GM19099 (cell line): Measurements from ENCODE around the gene LENG8.

Experiments
- POLR2A ChIP-seq: IDR thresholded peaks from 3 replicates; pipeline ENCODE4 v1.6.1; 2011; ENCODE audit warnings: low read depth; ENCODE audit not compliant: insufficient read length; ENCODE audit errors: extremely low read depth

The LENG8 gene

DNA sequence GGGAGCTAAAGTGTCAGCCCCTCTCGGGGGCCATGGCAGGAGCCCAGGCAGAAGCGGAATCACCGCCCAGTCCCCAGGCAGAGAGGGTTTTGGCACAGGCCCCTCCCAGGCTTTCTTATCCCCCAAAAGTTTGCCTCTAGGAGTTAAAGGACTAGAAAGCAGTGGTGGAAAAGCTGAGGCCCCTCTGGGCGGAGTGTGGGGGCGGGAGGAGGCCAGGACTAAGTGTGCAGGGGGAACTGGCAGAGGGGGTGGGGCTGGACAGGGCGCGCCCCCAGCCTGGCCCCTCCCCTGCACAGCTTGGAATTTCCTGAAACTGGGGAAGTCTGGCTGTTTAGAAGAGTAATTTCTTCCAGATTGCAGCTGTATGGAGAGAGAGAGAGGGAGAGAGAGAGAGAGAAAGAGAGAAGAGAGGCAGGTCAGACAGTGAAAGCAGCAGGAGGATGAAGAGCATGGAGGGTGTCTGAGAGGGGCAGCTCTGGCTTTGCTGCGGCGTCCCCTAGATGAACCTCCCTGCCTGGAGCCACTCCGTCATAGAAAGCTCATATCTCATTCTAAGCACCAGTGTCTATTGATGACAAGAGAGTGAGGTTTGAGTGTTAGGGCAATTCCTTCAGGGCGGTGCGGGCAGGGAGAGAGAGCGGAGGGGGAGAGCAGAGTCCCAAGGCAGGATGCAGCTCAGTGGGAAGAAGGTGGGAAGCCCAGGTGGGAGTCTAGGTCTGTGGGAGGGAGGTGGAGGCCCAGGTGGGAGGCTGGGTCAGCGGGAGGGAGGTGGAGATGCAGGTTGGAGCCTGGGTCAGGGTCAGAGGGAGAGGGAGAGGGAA is 24.3 kb downstream of the LENG8 start, which contains the start of gene CDC42EP5:
Gene CDC42EP5, minus strand, starts transcription at position 226 of the 821 bp plus-strand sequence. CDS start 7,749 bp downstream, outside the sequence.
- no peak for TF ChIP-seq POLR2A

DNA sequence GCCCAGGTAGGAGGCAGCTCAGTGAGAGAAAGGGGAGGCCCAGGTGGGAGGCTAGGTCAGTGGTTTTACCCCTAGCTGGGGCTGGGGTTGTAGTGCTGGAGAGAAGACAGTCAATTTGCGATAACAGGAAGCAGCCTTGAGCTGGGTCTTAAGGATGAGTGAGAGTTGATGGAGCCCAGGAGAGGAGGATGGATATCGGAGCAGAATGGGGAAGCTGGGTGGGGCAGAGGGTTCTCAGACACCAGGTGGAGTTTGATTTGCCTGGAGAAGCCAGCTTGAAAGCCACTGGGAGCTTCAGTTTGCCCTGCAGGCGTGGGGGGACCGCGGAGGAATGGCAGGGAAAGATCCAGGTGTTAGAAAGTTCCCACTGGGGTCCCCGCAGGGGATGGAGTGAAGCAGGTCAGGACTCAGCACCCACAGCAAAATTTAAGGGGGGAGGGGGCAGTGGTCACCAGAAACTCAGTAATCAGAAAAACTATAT is 24.9 kb downstream of the LENG8 start:
- no peak for TF ChIP-seq POLR2A

DNA sequence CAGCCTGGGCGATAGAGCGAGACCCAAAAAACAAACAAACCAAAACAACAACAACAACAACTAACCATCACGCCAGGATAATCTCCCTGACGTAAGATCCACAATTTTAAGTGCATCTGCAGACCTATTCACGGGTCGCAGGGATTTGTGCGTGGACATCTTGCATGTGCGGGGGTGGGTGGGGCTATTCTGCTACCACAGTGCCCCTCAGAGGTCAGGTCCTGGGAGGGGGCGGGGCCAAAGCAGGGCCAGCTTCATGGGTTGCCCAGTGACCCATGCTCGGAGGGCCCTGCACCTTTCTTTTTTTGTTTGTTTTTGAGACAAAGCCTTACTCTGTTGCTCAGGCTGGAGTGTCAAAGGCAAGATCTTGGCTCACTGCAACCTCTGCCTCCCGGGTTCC is 26.7 kb downstream of the LENG8 start:
- no peak for TF ChIP-seq POLR2A

DNA sequence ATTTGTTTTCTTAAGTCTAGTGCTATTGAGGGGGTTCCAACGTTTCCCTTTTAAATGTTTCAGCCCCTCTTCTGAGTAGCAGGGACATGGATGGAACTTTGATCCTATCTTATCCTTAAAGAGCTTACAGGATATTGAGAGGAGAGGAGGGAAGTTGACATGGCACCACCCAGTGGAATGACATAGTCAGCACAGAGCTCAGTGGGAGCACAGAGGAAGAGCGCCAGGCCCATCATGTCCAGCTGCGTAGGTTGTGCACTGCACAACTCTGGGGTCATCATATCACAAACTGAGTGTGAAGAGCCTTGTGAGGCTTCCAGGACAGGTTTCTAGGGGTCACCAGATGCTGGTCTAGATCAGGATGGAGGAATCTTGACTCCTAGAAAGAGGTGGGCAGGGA is 28.7 kb downstream of the LENG8 start:
- no peak for TF ChIP-seq POLR2A

DNA sequence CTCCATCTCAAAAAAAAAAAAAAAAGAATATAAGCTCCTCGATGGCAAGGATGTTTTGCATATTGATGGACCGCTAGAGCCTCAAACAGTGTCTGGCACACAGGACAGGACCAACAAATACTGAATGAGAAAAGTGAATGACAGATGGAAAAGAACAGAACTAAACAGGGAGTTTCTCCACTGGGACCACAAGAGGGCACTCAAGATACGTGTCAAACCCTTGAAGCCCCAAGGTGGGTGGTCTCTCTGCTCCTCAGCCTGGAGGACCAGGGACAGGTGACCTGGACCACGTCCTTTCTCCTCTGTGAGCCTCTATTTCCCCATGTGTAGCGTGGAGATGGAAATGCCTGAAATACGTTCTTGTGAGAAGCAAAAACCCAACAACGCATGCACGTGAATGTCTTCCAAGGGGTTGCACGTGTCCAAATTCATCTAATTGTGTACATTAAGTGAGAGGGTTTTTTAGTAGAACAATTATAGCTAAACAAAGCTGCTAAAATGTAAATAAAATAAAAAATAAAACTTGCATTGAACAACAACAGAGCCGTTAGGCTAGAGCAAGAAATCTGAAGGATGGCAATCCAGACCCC is 29.8 kb downstream of the LENG8 start:
- no peak for TF ChIP-seq POLR2A

DNA sequence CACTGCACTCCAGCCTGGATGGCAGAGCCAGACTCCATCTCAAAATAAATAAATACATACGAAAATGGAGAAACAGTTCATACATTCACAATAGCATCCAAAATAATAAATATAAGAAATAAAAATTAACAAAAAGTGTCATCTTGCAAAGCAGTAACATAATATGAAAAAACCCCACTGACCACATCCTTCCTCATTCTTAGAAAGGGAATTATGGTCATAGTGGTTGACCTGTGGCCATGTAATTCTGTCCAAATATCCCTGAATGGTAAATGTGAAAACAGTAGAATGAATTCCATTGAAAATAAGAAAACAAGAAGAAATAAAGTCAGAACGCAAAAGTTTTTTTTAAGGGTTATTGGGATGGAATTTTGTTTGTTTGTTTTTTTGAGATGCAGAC is 31.1 kb downstream of the LENG8 start:
- TF ChIP-seq POLR2A = no peak

DNA sequence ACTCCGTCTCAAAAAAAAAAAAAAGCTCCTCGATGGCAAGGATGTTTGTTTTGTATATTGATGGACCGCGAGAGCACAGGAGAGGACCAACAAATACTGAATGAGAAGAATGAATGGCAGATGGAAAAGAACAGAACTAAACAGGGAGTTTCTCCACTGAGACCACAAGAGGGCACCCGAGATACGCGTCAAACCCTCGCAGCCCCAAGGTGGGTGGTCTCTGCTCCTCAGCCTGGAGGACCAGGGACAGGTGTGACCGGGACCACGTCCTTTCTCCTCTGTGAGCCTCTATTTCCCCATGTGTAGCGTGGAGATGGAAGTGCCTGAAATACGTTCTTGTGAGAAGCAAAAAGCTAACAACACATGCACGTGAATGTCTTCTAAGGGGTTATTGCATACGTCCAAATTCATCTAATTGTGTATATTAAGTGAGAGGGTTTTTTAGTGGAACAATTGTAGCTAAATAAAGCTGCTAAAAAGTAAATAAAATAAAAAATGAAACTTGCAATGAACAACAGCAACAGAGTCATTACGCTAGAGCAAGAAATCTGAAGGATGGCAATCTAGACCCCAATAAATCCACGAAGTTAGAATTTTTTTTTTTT is 32.4 kb downstream of the LENG8 start:
- TF ChIP-seq POLR2A = no peak

DNA sequence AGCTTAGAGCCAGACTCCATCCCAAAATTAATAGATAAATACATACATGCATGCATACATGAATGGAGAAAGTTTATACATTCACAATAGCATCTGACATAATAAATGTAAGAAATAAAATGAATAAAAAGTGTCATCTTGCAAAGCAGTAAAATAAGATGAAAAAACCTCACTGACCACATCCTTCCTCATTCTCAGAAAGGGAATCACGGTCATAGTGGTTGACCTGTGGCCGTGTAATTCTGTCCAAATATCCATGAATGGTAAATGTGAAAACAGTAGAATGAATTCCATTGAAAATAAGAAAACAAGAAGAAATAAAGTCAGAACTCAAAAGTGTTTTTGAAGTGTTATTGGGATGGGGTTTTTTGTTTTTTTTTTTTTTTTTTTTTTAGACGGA is 33.9 kb downstream of the LENG8 start:
- no peak for TF ChIP-seq POLR2A

DNA sequence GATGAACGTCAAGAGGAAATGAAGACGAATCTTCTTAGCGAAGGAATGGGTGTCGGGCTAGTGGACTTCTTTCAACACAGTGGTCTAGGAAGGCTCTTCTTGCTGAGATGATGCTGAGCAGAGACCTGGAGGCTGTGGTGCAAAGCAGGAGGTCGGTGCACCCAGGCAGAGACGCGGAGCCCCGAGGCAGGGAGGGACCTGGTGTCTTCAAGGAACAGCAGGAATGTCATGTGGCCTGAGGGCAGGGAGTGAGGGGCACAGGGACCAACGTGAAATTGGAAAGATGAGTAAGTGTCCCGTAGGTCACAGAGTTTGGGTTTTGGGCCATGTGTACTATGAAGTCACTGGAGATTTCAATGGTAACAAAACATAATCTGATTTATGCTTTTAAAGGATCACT is 35.5 kb downstream of the LENG8 start:
- TF ChIP-seq POLR2A = no peak

DNA sequence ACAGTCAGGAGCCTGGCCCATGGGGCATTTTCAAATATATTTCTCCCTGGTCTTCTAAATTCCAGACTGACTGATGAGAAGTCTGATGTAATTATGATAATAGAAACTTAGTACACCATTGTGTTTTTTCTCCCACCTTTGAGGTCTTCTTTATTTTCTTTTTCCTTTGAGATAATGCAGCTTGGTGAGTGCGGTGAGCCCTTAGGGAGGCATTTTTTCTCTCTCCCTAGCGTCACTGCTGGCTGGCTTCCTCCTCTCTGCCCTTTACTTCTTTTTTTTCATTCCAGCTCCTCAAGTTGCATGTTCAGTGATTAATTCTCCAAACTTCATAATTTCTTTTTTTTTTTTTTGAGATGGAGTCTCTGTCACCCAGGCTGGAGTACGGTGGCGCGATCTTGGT is 36.9 kb downstream of the LENG8 start:
- no peak for TF ChIP-seq POLR2A

DNA sequence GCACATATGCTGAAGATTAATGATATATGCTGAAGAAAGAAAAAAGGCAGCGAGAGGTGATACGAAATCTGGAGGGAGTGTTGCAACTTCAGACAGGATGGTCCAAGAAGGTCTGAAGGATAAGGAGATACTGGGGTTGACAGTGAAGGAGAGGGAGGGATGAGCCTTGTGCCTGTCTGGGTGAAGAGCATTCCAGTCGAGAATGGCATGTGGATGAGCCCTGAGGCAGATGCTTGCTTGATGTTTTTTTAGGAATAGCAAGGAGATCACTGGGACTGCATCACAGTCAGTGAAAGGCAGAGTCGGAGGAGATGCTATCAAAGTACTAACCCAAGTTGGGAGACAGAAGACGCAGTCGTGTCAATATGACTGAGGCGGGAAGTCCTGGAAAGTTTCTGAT is 40.3 kb downstream of the LENG8 start:
- TF ChIP-seq POLR2A = no peak

DNA sequence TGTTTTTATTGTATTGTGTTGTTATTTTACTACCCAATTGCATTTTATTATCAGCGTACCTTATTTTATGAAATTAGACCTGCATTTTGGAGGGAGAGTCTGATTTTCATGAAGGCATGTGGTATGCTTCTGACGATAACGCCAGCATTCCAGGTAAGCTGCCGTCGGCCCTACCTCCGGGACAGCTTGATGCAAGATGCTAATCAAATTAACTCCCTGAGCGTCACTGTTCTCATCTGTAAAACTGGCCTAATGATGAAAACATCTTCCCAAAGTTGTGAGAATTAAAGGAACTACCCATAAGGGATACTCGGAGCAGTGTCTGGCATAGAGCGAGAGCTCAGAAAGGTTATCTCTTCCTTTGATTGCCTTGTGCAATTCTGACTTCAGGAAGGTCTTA is 40.8 kb downstream of the LENG8 start:
- no peak for TF ChIP-seq POLR2A

DNA sequence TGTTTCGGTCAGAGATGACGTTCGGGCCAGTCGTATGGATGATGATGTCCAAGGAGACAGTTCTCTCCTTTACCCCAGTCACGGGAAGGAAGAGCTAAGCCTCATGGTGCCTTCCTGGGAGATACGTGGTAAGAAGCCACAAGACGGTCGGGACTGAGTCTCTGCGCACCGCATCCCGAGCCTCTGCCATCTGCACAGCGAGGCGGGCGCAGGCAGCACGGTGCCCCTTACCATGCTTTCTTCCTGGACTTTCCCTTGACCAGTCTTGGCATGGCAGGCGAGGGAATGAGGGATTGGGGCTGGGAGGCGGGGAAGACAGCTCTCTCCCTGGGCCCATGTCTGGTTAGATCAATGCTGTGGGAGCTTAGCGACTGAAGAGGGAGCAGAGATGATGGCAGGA is 43.6 kb downstream of the LENG8 start:
- no peak for TF ChIP-seq POLR2A

DNA sequence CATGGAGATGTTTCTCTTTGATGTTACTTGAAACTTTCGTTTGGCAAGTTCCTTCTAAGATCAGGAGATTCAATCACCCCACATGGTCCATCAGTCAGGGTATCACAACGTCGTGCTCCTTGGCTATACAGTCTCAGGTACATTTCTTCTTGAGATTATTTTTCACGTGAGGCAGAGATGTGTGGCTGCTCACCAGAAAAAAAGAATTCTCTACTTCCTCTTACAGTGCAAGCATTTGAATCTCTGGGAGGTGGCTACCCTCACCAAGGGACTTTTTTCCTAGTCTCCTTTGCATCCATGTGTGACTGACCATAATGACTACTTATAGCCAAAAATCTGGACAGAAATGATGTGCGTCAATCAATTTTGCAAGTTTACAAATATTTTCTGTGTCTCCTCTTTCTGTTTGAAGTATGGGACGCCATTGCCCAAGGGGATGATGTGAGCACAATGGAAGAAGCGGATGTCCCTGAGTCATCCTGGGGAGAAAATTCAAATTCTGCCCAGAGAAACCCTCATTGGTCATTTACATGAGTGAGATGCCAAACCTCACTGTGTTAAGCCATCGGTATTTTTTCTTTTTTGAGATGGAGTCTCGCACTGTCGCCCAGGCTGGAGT is 45.1 kb downstream of the LENG8 start:
- no peak for TF ChIP-seq POLR2A

DNA sequence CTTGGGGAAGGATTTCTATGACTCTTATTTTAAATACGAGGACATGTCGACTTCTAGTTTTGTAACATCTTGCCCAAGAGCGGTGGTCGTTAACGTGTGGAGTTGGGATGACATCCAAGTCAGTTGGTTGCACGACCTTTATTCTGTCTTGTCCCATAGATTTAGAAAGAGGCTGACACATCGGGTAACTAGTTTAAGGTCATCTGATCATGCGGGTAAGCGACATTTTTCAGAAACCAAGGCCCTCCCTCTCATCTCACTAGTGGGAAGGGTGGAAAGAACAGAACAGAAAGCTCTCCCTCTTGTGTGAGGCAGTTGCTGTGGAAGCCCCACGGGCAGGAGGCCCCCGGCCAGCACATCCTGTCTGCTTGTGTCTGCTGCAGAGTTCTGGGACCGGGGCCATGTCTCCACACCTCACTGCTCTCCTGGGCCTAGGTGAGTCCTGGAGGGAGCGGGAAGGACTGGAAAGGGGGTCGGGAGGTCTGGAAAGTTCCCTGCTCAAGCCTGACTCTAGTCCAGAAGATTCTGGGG is 53.6 kb downstream of the LENG8 start, which contains the start of gene LAIR2:
Gene LAIR2, plus strand, starts transcription at position 314 of the 531 bp plus-strand sequence. Its CDS starts 88 bp downstream, at position 402.
- TF ChIP-seq POLR2A = no peak
